ENCODE data around the gene PMEPA1. TPM values are rescaled to one million over a fixed set of nuclear protein-coding genes. Genes with fewer than 3 reads are reported as not detected.

PMEPA1 gene
- total RNA-seq, 1 donor from 2014 or later: 151 TPM

DNA sequence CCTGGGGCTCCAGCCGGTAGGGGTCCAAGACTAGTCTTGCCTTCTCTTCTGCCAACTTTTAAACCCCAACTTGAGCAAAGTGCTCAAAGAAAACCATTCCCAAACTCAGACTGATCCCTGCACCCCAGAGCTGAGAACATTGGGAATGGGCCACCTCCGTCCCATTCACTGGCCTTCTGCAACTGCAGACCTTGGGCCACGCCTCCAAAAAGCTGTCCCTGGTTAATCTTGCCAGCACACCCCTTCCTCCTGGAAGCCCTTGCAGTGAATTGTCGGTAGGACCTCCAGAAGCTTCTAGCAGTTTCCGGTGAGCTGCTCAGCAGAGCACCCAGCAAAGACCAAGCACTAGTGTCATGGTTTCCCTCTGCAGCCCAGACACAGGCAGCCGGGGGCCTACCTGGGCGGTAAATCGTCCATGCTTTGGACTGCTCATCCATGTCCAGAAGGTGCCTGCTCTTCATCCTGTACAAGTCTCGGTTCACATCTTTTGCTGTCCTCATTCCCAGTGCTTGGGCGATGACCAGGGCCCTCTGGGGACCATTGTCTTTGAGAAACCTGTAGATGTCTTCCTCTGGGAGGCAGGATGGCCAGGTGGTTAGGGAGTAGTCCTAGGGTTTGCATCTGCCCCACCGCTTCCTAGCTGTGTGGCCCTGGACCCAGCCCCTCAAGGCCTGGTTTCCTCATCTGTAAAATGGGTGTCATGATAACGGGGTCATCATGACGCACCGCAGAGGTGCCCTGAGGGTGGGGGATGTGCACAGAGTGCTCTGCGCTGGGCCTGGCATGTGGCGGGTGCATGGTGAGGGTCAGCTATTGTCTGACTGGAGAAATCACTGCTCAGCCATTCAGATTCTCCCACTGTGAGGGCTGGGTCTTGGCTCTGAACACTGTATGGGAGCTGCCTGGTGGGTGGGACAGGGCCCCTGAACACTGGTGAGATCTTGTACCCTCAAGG is 95.0 kb downstream of the PMEPA1 start:
- DNase-seq (ENCODE audit: low spot score): no peak

DNA sequence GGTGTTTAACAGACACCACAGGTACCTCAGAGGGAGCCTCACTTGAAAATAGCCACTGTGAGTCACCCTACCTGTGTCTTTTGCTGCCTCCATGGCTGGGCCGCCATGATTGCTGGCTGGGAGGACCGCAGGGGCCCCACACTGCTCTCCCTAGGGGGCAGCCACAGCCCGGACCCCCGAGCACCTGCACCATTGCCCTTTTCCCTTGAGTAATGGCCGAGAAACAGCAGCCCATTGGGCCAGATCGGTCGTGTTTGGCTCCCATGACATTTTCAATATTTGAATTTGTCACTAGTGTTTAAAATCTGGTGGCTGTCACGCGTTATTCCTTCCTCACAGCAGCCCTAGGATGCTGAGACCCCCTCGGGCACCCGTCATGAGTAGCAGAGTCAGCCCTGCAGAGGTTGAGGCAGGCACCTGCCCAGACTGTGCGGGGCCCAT is 96.3 kb downstream of the PMEPA1 start:
- H3K27ac Mint-ChIP-seq (ENCODE audit: unreplicated experiment): no peak overlapping the region
- TF ChIP-seq, protein P1, sequence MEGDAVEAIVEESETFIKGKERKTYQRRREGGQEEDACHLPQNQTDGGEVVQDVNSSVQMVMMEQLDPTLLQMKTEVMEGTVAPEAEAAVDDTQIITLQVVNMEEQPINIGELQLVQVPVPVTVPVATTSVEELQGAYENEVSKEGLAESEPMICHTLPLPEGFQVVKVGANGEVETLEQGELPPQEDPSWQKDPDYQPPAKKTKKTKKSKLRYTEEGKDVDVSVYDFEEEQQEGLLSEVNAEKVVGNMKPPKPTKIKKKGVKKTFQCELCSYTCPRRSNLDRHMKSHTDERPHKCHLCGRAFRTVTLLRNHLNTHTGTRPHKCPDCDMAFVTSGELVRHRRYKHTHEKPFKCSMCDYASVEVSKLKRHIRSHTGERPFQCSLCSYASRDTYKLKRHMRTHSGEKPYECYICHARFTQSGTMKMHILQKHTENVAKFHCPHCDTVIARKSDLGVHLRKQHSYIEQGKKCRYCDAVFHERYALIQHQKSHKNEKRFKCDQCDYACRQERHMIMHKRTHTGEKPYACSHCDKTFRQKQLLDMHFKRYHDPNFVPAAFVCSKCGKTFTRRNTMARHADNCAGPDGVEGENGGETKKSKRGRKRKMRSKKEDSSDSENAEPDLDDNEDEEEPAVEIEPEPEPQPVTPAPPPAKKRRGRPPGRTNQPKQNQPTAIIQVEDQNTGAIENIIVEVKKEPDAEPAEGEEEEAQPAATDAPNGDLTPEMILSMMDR (IDR thresholded peaks at IDR 0.05): no peak
- no peak overlapping the region for H3K4me3 Mint-ChIP-seq (ENCODE audit: unreplicated experiment)
- peaks cover 32% of the 10 kb centered on the region for H3K27me3 Mint-ChIP-seq (ENCODE audit: low read depth)
- no peaks in the 10 kb centered on the region for H3K36me3 Mint-ChIP-seq (ENCODE audit: low read depth)
- H3K4me1 Mint-ChIP-seq (ENCODE audit: low read depth): no peaks in the 10 kb centered on the region
- DNase-seq (ENCODE audit: low spot score): no peak
- no peaks in the 10 kb centered on the region for H3K9me3 Mint-ChIP-seq (ENCODE audit: low read depth)

More for the DNA sequence above, 95.0 kb downstream of the PMEPA1 start:
- Mint-ChIP-seq H3K9me3 (ENCODE audit: low read depth) (no peaks in the 10 kb centered on the region), H3K4me1 (ENCODE audit: low read depth) (no peaks in the 10 kb centered on the region), H3K36me3 (ENCODE audit: low read depth) (no peaks in the 10 kb centered on the region), H3K4me3 (ENCODE audit: unreplicated experiment) (no peak overlapping the region), H3K27me3 (ENCODE audit: low read depth) (peaks cover 26% of the 10 kb centered on the region), H3K27ac (ENCODE audit: unreplicated experiment) (no peak overlapping the region)
- TF ChIP-seq, protein P1 (IDR thresholded peaks at IDR 0.05): no peak

DNA sequence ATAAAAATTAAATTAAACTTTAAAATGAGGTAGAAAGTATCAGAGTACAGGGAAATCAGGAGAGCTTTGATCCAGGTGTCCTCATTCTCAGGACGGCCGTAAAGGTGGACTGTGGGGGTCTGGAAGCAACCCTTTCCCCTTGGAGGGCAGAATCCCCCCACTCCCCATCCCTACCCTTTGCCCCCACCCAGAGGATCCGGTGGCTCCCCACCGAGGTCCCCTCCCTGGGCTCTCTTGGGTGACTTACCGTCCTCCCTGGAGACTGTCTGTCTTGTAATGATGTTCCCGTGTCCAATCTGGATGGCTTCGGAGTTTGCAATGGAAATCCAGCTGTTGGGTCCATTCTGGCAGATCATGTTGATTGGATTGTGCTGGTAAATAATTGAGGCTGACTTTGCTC is 96.9 kb downstream of the PMEPA1 start:
- DNase-seq (ENCODE audit: low spot score): no peak
- H3K27ac Mint-ChIP-seq (ENCODE audit: unreplicated experiment): no peak overlapping the region
- H3K27me3 Mint-ChIP-seq (ENCODE audit: low read depth): peaks cover 28% of the 10 kb centered on the region
- H3K4me3 Mint-ChIP-seq (ENCODE audit: unreplicated experiment): no peak overlapping the region
- no peaks in the 10 kb centered on the region for H3K4me1 Mint-ChIP-seq (ENCODE audit: low read depth)
- no peaks in the 10 kb centered on the region for H3K9me3 Mint-ChIP-seq (ENCODE audit: low read depth)
- TF ChIP-seq, protein P1 (IDR thresholded peaks at IDR 0.05): no peak
- no peaks in the 10 kb centered on the region for H3K36me3 Mint-ChIP-seq (ENCODE audit: low read depth)

DNA sequence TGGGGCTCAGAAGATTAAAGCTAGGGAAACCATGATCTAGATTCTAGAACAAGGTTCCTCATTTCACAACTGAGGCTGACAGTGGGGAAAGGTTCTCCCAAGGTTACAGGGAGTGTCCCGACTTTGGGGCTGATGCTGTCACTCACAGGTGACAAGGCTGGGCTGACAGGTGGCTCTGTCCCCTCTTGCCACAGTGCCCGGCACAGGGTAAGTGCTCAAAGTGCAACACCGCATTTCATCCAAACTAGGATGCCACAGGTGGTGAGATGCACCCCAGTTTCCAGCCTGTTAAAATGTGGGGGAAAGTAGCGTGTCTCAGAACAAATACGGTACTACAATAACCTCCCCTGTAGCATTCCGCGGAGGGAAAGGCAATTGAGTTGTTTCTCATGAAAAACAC is 97.4 kb downstream of the PMEPA1 start:
- Mint-ChIP-seq H3K36me3 (ENCODE audit: low read depth) (no peaks in the 10 kb centered on the region), H3K27me3 (ENCODE audit: low read depth) (peaks cover 30% of the 10 kb centered on the region), H3K27ac (ENCODE audit: unreplicated experiment) (no peak overlapping the region), H3K4me1 (ENCODE audit: low read depth) (no peaks in the 10 kb centered on the region), H3K4me3 (ENCODE audit: unreplicated experiment) (no peak overlapping the region), H3K9me3 (ENCODE audit: low read depth) (no peaks in the 10 kb centered on the region)
- TF ChIP-seq, protein P1 (IDR thresholded peaks at IDR 0.05): no peak
- DNase-seq (ENCODE audit: low spot score): no peak

DNA sequence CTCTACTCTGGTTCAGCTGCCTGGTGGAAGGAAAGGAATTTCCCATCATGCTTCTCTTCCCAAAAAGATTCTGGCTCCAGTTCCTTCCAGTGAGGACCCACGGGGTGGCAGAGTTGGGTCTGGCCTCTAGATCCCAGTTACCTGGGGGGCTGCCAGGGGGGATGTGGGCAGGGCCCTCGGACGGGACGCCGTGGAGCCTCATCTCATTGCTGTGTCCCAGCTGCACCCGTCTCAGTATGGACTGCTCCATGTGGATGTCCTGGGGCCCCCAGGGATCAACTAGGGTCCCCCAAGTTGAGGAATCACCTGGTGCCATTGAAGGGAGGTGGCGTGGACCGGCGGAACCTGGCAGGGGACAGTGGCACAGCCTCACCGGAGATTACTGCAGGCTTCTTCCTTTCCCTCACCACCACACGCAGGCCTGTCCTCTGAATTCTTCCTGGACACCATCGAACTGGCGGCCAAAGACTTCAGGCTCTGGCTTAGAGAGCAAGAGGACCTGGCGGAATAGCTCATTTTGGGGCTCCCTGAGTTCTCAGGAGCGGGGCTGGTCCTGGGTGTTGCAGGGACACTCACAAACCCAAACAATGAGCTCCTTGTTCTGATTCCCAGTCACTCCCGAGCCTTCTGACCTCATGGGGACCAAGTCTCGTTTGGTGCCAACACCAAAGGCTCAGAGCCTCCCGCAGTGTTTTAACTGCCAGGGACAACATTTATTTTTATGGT is 98.1 kb downstream of the PMEPA1 start:
- Mint-ChIP-seq H3K4me1 (ENCODE audit: low read depth) (no peaks in the 10 kb centered on the region), H3K27me3 (ENCODE audit: low read depth) (peaks cover 30% of the 10 kb centered on the region), H3K9me3 (ENCODE audit: low read depth) (no peaks in the 10 kb centered on the region), H3K4me3 (ENCODE audit: unreplicated experiment) (no peak overlapping the region), H3K36me3 (ENCODE audit: low read depth) (peaks cover 2% of the 10 kb centered on the region), H3K27ac (ENCODE audit: unreplicated experiment) (no peak overlapping the region)
- no peak for DNase-seq (ENCODE audit: low spot score)
- TF ChIP-seq, protein P1 (IDR thresholded peaks at IDR 0.05): no peak
